HL-60 (cell line): Measurements from ENCODE around the gene NME7.

Source experiments
- GABPA ChIP-seq: IDR thresholded peaks from 2 replicates; pipeline ENCODE4 v1.6.1; 2012; ENCODE audit warnings: low read depth
- SPI1 ChIP-seq: IDR thresholded peaks from 2 replicates; pipeline ENCODE4 v1.6.1; 2012; ENCODE audit warnings: low read depth, mild to moderate bottlenecking, borderline replicate concordance

GRCh38 chr1:169091480-169091941 lies 276.1 kb downstream of the NME7 start:
- no peak for TF ChIP-seq SPI1
- TF ChIP-seq GABPA, result no peak
